AG04449 (cell line): ENCODE measurements around the gene MLH3.
A peak's percentile ranks its signal among the peaks of the same experiment; 100 is the strongest.

ENCODE experiments used
- CTCF ChIA-PET: fragments of 350-600 bp; formaldehyde crosslinking; extraction: SDS; loops from one replicate; lab custom pipeline; 2021; ENCODE audit warnings: antibody characterized with exemption; lab: Yijun Ruan, JAX
- POLR2A ChIA-PET: fragments of 400-600, 350-600 bp; formaldehyde crosslinking; extraction: SDS; loops from one replicate; lab custom pipeline; 2020; ENCODE audit warnings: antibody characterized with exemption, inconsistent platforms; lab: Yijun Ruan, JAX
- DNase-seq: peaks from one replicate; pipeline ENCODE4 v3.0.0-alpha.2; 2010; ENCODE audit warnings: low read depth, low spot score
- H3K4me3 ChIP-seq: 2 replicates; pipeline ENCODE4 v1.5.1; 2011; ENCODE audit warnings: low read depth, mild to moderate bottlenecking, control low read depth, low read length
- CTCF ChIP-seq: IDR thresholded peaks from one replicate; pipeline ENCODE4 v1.5.1; 2011; ENCODE audit warnings: mild to moderate bottlenecking, moderate library complexity, low read length, control low read depth, inconsistent platforms; ENCODE audit not compliant: insufficient read depth; ENCODE audit errors: missing control alignments

Gene MLH3

GRCh38 chr14:75092698-75093097 is 41.4 kb upstream of the MLH3 start:
- no peak for TF ChIP-seq CTCF
- ChIA-PET POLR2A (no interaction called here), CTCF (interaction anchor here (6.9 to 12.6 kb wide), 3 partner anchors 8 to 188 kb away, joined by 50 to 296 read pairs (median 182); partner anchors contain the start of gene PGF)
- no peak for DNase-seq
- H3K4me3 ChIP-seq, result no peak overlapping the region

GRCh38 chr14:75091251-75091650 is 40.0 kb upstream of the MLH3 start:
- ChIA-PET POLR2A (no interaction called here), CTCF (interaction anchor here (1.1 to 12.6 kb wide), 13 partner anchors 9 to 231 kb away, joined by 3 to 296 read pairs (median 8); partner anchors contain the start of genes PGF and ZC2HC1C)
- DNase-seq, result no peak
- H3K4me3 ChIP-seq, result no peak overlapping the region
- TF ChIP-seq CTCF, result no peak

GRCh38 chr14:75090353-75090752 is 39.1 kb upstream of the MLH3 start:
- TF ChIP-seq CTCF, result no peak
- CTCF ChIA-PET, result interaction anchor here (0.9 to 12.6 kb wide), 20 partner anchors 10 to 231 kb away, joined by 3 to 296 read pairs (median 14); partner anchors contain the start of genes PGF, RPS6KL1 and ZC2HC1C
- no peak overlapping the region for H3K4me3 ChIP-seq
- no peak for DNase-seq
- POLR2A ChIA-PET, result interaction anchor here (0.7 kb wide), 1 partner anchor 36 kb away, joined by 4 read pairs; the partner anchor contains the start of gene NEK9

- ChIA-PET CTCF (interaction anchor here (0.6 to 12.6 kb wide), 59 partner anchors 8 to 480 kb away, joined by 3 to 296 read pairs (median 6); partner anchors contain the start of genes ACYP1, MLH3, PGF and PROX2), POLR2A (no interaction called here)
- DNase-seq, result no peak
- no peak overlapping the region for H3K4me3 ChIP-seq
- peak; percentile 60 for TF ChIP-seq CTCF
Measured at GRCh38 chr14:75088566-75089373, 37.5 kb upstream of the MLH3 start.

- CTCF ChIA-PET, result interaction anchor here (0.6 to 12.6 kb wide), 53 partner anchors 8 to 271 kb away, joined by 3 to 296 read pairs (median 8); partner anchors contain the start of genes ACYP1, MLH3, PGF and RPS6KL1
- POLR2A ChIA-PET, result no interaction called here
- TF ChIP-seq CTCF, result no peak
- H3K4me3 ChIP-seq, result no peak overlapping the region
- no peak for DNase-seq
Measured at GRCh38 chr14:75088153-75088552, 36.9 kb upstream of the MLH3 start.

GRCh38 chr14:75084513-75084912 is 33.2 kb upstream of the MLH3 start:
- POLR2A ChIA-PET, result no interaction called here
- no peak for TF ChIP-seq CTCF
- no peak overlapping the region for H3K4me3 ChIP-seq
- no peak for DNase-seq
- CTCF ChIA-PET, result interaction anchor here (1.0 to 8.3 kb wide), 3 partner anchors 20 to 164 kb away, joined by 3 to 182 read pairs (median 4); partner anchors contain the start of gene PGF
